Lung (tissue), 12 donors: ENCODE measurements around the gene AUTS2. TPM values are rescaled to one million over a fixed set of nuclear protein-coding genes. Genes with fewer than 3 reads are reported as not detected.

Experiments
- ATAC-seq: fragments of 200-7000 bp; cut with Tn5 transposase; one replicate; pipeline ENCODE4 v1.9.1; 2020; ENCODE audit warnings: moderate number of reproducible peaks; ENCODE audit not compliant: insufficient read depth, low FRiP score
- DNase-seq, 3 donors: peaks; one replicate each; pipeline ENCODE4 v3.0.0-alpha.2; 2013 to 2017
- H3K27ac ChIP-seq, 2 donors: one replicate each; pipeline ENCODE4 v1.5.1; 2013; ENCODE audit warnings: mild to moderate bottlenecking in 2 of 2, moderate library complexity in 2 of 2, control low read depth in 1 of 2, inconsistent platforms in 1 of 2, low read depth in 1 of 2, low read length in 1 of 2
- H3K27me3 ChIP-seq, 3 donors: one replicate each; pipeline ENCODE4 v1.5.1; 2013; ENCODE audit warnings: low read length in 2 of 3; ENCODE audit not compliant: control insufficient read depth in 3 of 3, insufficient read depth in 3 of 3
- H3K36me3 ChIP-seq, 4 donors: one replicate each; pipeline ENCODE4 v1.5.1; 2013; ENCODE audit warnings: low read length in 4 of 4, mild to moderate bottlenecking in 1 of 4, moderate library complexity in 1 of 4; ENCODE audit not compliant: control insufficient read depth in 4 of 4, insufficient read depth in 4 of 4
- H3K4me1 ChIP-seq, 5 donors: one replicate each; pipeline ENCODE4 v1.5.1; 2013; ENCODE audit warnings: low read length in 5 of 5, mild to moderate bottlenecking in 2 of 5, moderate library complexity in 1 of 5; ENCODE audit not compliant: control insufficient read depth in 5 of 5, insufficient read depth in 5 of 5
- H3K4me3 ChIP-seq: one replicate; pipeline ENCODE4 v1.5.1; 2013; ENCODE audit warnings: mild to moderate bottlenecking, control low read depth, moderate library complexity
- H3K9ac ChIP-seq, 2 donors: one replicate each; pipeline ENCODE4 v1.5.1; 2013; ENCODE audit warnings: low read length in 2 of 2, control low read depth in 1 of 2; ENCODE audit not compliant: insufficient read depth in 1 of 2
- H3K9me3 ChIP-seq, 4 donors: one replicate each; pipeline ENCODE4 v1.5.1; 2013; ENCODE audit warnings: low read length in 3 of 4, mild to moderate bottlenecking in 1 of 4, moderate library complexity in 1 of 4; ENCODE audit not compliant: control insufficient read depth in 4 of 4, insufficient read depth in 3 of 4
- CTCF ChIP-seq: IDR thresholded peaks from 2 replicates; pipeline ENCODE4 v1.5.1; 2012; ENCODE audit warnings: mild to moderate bottlenecking; ENCODE audit errors: control extremely low read depth, extremely low read depth
- WGBS, 2 donors: extraction: QIAGEN DNeasy Blood & Tissue Kit; methylation state at CpG; one replicate each; pipeline ENCODE4 v1.1.7; 2013; 5-methylcytosine and 5-hydroxymethylcytosine counted together
- polyA plus RNA-seq, 2 donors: library from polyadenylated mRNA; stranded (reverse); fragments of 200-250 nt; gene quantifications; one replicate each; pipeline ENCODE4 v1.2.1, GENCODE V29; 2013
- total RNA-seq, 2 donors: library from RNA; depleted of rRNA in 1 of 2; stranded (reverse); fragments of >200 nt in 1 of 2; gene quantifications; one replicate each; pipeline ENCODE4 v1.2.1, GENCODE V29; 2014 to 2021
- donor health status: control.
- donor health status: control.
- donor health status: Bipolar disorder and iron deficiency.
- donor health status: healthy.
- donor health status: DM: yes; HTN: yes; CAD: no.

Gene AUTS2
- total and polyA plus RNA-seq, 4 donors: 11.8 to 115 (median 40.6) TPM

DNA sequence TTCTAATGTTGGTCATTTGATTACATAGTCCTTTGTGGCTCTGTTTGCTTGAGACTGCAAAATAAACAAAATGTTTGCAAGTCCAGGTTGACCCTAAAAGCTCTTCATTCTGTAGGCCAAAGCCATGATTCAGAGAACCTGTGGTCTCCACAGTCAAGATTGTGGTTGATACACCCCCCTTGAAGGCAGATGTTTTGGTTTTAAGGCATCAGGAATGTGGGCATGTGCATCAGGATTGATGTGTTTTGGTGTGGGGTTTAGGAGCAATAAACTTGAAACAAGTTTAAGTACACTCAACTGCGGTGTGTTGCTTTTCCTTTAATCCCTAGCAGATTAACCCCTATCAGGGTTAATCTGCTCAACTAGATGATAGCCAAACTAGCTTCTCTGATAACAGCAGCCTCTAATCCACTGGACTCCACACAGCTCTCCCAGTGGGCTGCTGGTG lies 1154.5 kb downstream of the AUTS2 start:
- Histone ChIP-seq H3K9ac (no peak overlapping the region), H3K36me3 (no peaks in the 10 kb centered on the region), H3K27me3 (no peaks in the 10 kb centered on the region), H3K4me1 (peaks cover 0 to 4% (median 0%) of the 10 kb centered on the region in 5 donors), H3K4me3 (no peak overlapping the region), H3K9me3 (no peaks in the 10 kb centered on the region), H3K27ac (no peak overlapping the region)
- ATAC-seq (no peak), DNase-seq (no peak)
- no peak for TF ChIP-seq CTCF
- 56 to 74% methylated on average over 1 of the region's 1 CpG for WGBS, 2 donors

DNA sequence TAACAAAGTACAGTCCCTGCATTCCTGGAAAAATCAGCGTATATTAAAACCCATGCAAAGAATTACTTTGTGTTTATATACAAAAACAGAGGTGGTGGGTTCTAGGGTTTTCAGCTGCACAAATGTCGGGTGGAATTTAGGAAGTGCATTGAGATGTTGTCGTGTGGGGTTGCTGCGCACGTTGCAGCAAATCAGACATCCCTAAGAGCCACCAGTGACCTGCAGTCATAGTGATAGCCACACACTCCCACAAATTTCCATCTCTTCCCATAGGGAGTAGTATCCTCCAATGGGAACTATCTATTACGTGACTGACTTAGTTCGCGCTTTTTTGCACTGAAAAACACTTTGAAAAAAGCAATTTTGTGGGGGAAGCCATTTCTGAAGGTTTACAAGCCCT lies 1158.5 kb downstream of the AUTS2 start:
- Histone ChIP-seq H3K27me3 (no peaks in the 10 kb centered on the region), H3K4me3 (no peak overlapping the region), H3K27ac (no peak overlapping the region), H3K9me3 (no peaks in the 10 kb centered on the region), H3K9ac (no peak overlapping the region), H3K36me3 (no peaks in the 10 kb centered on the region), H3K4me1 (peaks cover 0 to 18% (median 4%) of the 10 kb centered on the region in 5 donors)
- no peak for TF ChIP-seq CTCF
- DNase-seq: no peak
- no peak for ATAC-seq
- WGBS, 2 donors: 93 to 97% methylated on average over 8 of the region's 8 CpGs

GRCh38 chr7:70758646-70759045 lies 1160.4 kb downstream of the AUTS2 start:
- 42 to 43% methylated on average over 5 of the region's 5 CpGs for WGBS, 2 donors
- Histone ChIP-seq H3K9ac (no peak overlapping the region), H3K27ac (no peak overlapping the region), H3K27me3 (no peaks in the 10 kb centered on the region), H3K36me3 (no peaks in the 10 kb centered on the region), H3K9me3 (no peaks in the 10 kb centered on the region), H3K4me3 (no peak overlapping the region), H3K4me1 (peaks cover 0 to 23% (median 9%) of the 10 kb centered on the region in 5 donors)
- ATAC-seq (no peak), DNase-seq (peak in 2 of 3 donors; percentile 55 to 58)
- no peak for TF ChIP-seq CTCF

- TF ChIP-seq CTCF: no peak
- Histone ChIP-seq H3K9me3 (no peaks in the 10 kb centered on the region), H3K4me1 (peaks cover 0 to 23% (median 9%) of the 10 kb centered on the region in 5 donors), H3K27me3 (no peaks in the 10 kb centered on the region), H3K9ac (no peak overlapping the region), H3K36me3 (peaks cover 0 to under 1% (median 0%) of the 10 kb centered on the region in 4 donors), H3K4me3 (no peak overlapping the region), H3K27ac (no peak overlapping the region)
- WGBS, 2 donors: 84 to 88% methylated on average over 6 of the region's 6 CpGs
- ATAC-seq: no peak
- peak in 2 of 3 donors; percentile 82 to 88 for DNase-seq
Observed at GRCh38 chr7:70759674-70760073, 1161.4 kb downstream of the AUTS2 start.
